GF-D8 (cell line): ENCODE measurements around the gene CSNK2A1.
"Not testable (repeated sequence)": the region's sequence is repeated elsewhere in the genome, so short reads cannot be mapped to it uniquely, and the experiment has no call there.

Experiments used
- DNase-seq: peaks from one replicate; lab custom pipeline; 2025; lab: John Stamatoyannopoulos, UW

Gene CSNK2A1

GRCh38 chr20:483815-484644 lies 59.6 kb downstream of the CSNK2A1 start:
- DNase-seq: no peak

- no peak for DNase-seq
Measured at GRCh38 chr20:481167-481566, 62.4 kb downstream of the CSNK2A1 start.

- no peak for DNase-seq
Measured at GRCh38 chr20:480044-480443, 63.5 kb downstream of the CSNK2A1 start.

GRCh38 chr20:479487-479886 lies 64.1 kb downstream of the CSNK2A1 start:
- no peak for DNase-seq

GRCh38 chr20:478949-479429 lies 64.6 kb downstream of the CSNK2A1 start:
- DNase-seq: peak; percentile 25

GRCh38 chr20:478010-478948 lies 65.3 kb downstream of the CSNK2A1 start:
- no peak for DNase-seq

GRCh38 chr20:476561-477249 lies 66.9 kb downstream of the CSNK2A1 start:
- DNase-seq: not testable (repeated sequence)

GRCh38 chr20:475463-476357 lies 67.9 kb downstream of the CSNK2A1 start:
- DNase-seq: no peak

- DNase-seq: no peak
Measured at GRCh38 chr20:474581-474980, 69.0 kb downstream of the CSNK2A1 start.

GRCh38 chr20:472889-473292 lies 70.7 kb downstream of the CSNK2A1 start:
- no peak for DNase-seq

- no peak for DNase-seq
Measured at GRCh38 chr20:472137-472846, 71.3 kb downstream of the CSNK2A1 start.

GRCh38 chr20:469746-470490 lies 73.7 kb downstream of the CSNK2A1 start:
- DNase-seq: peak; percentile 65

GRCh38 chr20:467755-468154 lies 75.8 kb downstream of the CSNK2A1 start:
- DNase-seq: no peak

GRCh38 chr20:462199-462991 lies 81.2 kb downstream of the CSNK2A1 start, which contains the start of gene TBC1D20:
TSS of gene TBC1D20 (minus strand) at chr20:462533. CDS start at chr20:462405, 128 bp downstream.
- peak; percentile 63 for DNase-seq

- peak; percentile 5 for DNase-seq
Measured at GRCh38 chr20:461254-462198, 82.1 kb downstream of the CSNK2A1 start.

GRCh38 chr20:460707-461106 lies 82.9 kb downstream of the CSNK2A1 start:
- peak; percentile 50 for DNase-seq

- no peak for DNase-seq
Measured at GRCh38 chr20:460180-460579, 83.4 kb downstream of the CSNK2A1 start.

GRCh38 chr20:458776-459175 lies 84.8 kb downstream of the CSNK2A1 start:
- DNase-seq: no peak
